HepG2 (cell line): Measurements from ENCODE around the gene ANKS4B. TPM values are rescaled to one million over a fixed set of nuclear protein-coding genes. Genes with fewer than 3 reads are reported as not detected.
A peak's percentile ranks its signal among the peaks of the same experiment; 100 is the strongest.

Source experiments
- ARHGAP35 ChIP-seq: sonication (generic); formaldehyde crosslinking; IDR thresholded peaks from 2 replicates; pipeline ENCODE4 v1.9.0; 2022; ENCODE audit warnings: mild to moderate bottlenecking, inconsistent platforms, moderate library complexity, missing genetic modification reagents, borderline replicate concordance
- DPF2 ChIP-seq: sonication (generic); formaldehyde crosslinking; IDR thresholded peaks from 2 replicates; pipeline ENCODE4 v1.4.0; 2020; ENCODE audit warnings: mild to moderate bottlenecking, low read depth, missing genetic modification reagents, borderline replicate concordance
- GATAD1 ChIP-seq: IDR thresholded peaks from 2 replicates; pipeline ENCODE4 v1.6.1; 2016; ENCODE audit warnings: missing genetic modification reagents, missing compliant biosample characterization
- GFI1 ChIP-seq: sonication (generic); formaldehyde crosslinking; IDR thresholded peaks from 2 replicates; pipeline ENCODE4 v1.5.0; 2020; ENCODE audit warnings: missing genetic modification reagents, mild to moderate bottlenecking, borderline replicate concordance
- PAF1 ChIP-seq: IDR thresholded peaks from 2 replicates; pipeline ENCODE4 v1.6.1; 2016; ENCODE audit warnings: missing genetic modification reagents, missing compliant biosample characterization
- RCOR2 ChIP-seq: IDR thresholded peaks from 2 replicates; pipeline ENCODE4 v1.6.1; 2016; ENCODE audit warnings: missing biosample characterization, missing genetic modification reagents
- RFX3 ChIP-seq: IDR thresholded peaks from 2 replicates; pipeline ENCODE4 v1.6.1; 2016; ENCODE audit warnings: missing biosample characterization, missing genetic modification reagents
- ZNF3 ChIP-seq: IDR thresholded peaks from 2 replicates; pipeline ENCODE4 v1.7.0; 2017; ENCODE audit warnings: inconsistent platforms
- ZNF33B ChIP-seq: sonication (generic); formaldehyde crosslinking; IDR thresholded peaks from 2 replicates; pipeline ENCODE4 v1.5.1; 2020; ENCODE audit warnings: mild to moderate bottlenecking, missing genetic modification reagents
- ZNF460 ChIP-seq: sonication (generic); formaldehyde crosslinking; IDR thresholded peaks from 2 replicates; pipeline ENCODE4 v1.5.1; 2020; ENCODE audit warnings: missing genetic modification reagents, mild to moderate bottlenecking, borderline replicate concordance
- ZNF746 ChIP-seq: sonication (generic); formaldehyde crosslinking; IDR thresholded peaks from 2 replicates; pipeline ENCODE4 v1.8.0; 2022; ENCODE audit warnings: mild to moderate bottlenecking, missing genetic modification reagents
- ZNF816 ChIP-seq: sonication (generic); formaldehyde crosslinking; IDR thresholded peaks from 2 replicates; pipeline ENCODE4 v1.8.0; 2022; ENCODE audit warnings: missing genetic modification reagents, mild to moderate bottlenecking, borderline replicate concordance
- ZSCAN9 ChIP-seq: IDR thresholded peaks from 2 replicates; pipeline ENCODE4 v1.6.1; 2016; ENCODE audit warnings: borderline replicate concordance
- polyA plus RNA-seq, 8 experiments: library from polyadenylated mRNA; depleted of rRNA in 3 of 8; stranded (reverse) in 7 of 8; unstranded in 1 of 8; fragments of >200 nt; fragmentation: Illumina TruSeq in 4 of 8; extraction: Trizol in 4 of 8; gene quantifications; 2 replicates each; pipeline versions ENCODE4 v1.2.1 to v1.2.3, GENCODE V29; 2011 to 2016; ENCODE audit warnings: low read depth in 4 of 8, missing spikeins in 1 of 8, mixed read lengths in 1 of 8; ENCODE audit not compliant: insufficient read depth in 1 of 8
- total RNA-seq, 5 experiments: library from RNA; depleted of rRNA; stranded (reverse); fragments of >200 nt; fragmentation: Illumina TruSeq; extraction: Trizol; gene quantifications; 2 replicates each; pipeline ENCODE4 v1.2.3, GENCODE V29; 2016; ENCODE audit warnings: low read depth in 1 of 5
- TF ChIP-seq, protein P1 (sequence below): sonication (generic); formaldehyde crosslinking; conservative IDR thresholded peaks from 2 replicates; pipeline ENCODE4 v1.4.0; 2020; ENCODE audit warnings: missing genetic modification reagents
- TF ChIP-seq, protein P2 (sequence below): sonication (generic); formaldehyde crosslinking; IDR thresholded peaks from 2 replicates; pipeline ENCODE4 v1.4.0; 2020; ENCODE audit warnings: missing genetic modification reagents
- TF ChIP-seq, protein P3 (sequence below): sonication (generic); formaldehyde crosslinking; IDR thresholded peaks from 2 replicates; pipeline ENCODE4 v1.8.1; 2022; ENCODE audit warnings: mild to moderate bottlenecking, missing genetic modification reagents
- TF ChIP-seq, protein P4 (sequence below): sonication (generic); formaldehyde crosslinking; conservative IDR thresholded peaks from 2 replicates; pipeline ENCODE4 v1.8.0; 2022; ENCODE audit warnings: low read depth, missing genetic modification reagents
- TF ChIP-seq, protein P5 (sequence below): sonication (generic); formaldehyde crosslinking; IDR thresholded peaks from 2 replicates; pipeline ENCODE4 v1.8.0; 2023; ENCODE audit warnings: mild to moderate bottlenecking, missing genetic modification reagents

The ANKS4B gene
- total and polyA plus RNA-seq, 2 of the 13 experiments (the other 11 are each of a cell fraction or from before 2014, with no cell fraction given) = 6.5 to 30.0 TPM

DNA sequence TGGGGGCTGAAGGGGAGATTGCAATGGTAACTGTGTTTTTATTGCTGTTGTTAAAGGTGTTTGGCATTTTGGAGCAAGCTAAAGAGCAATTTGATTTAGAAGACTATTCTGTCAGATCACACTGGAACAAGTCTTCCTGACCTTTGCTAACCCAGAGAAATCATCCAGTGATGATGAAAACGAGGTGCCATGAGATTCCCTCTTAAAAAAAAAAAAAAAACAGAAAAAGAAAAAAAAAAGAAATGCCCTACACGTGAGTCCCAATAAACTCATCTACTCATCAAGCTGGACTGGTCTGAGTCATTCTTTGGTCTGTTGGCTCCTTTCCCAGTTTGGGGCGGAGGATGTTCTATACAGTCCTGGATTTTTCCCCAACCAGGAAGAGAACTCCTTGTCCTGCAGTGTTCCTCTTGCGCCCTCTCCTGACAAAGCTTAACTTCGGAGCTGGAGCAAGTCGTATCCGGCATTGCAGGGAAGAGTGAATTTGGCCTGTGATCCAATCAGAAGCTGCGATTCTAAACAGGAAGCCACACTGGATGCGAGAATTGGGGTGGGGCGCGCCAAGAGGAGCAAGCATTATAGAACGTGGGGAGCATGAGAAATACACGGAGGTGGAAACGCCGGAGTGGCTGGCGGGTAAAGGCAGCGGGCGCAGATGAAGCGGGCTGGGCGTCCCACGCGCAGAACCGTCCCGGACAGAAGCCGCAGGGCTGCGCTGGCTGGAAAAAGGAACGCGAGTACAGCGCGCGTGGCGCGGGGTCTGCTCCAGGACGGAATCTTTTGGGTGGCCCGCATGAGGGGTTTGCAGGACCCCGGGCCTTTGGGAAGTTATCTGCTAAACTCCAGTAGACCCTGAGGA, 67.0 kb downstream of the ANKS4B start (continued):
- TF ChIP-seq ARHGAP35 = peak; percentile 42; the same call in 1 of the 2 replicates
- TF ChIP-seq ZNF746 (CRISPR knock-in tag) = peak; percentile 28; the same call in 1 of the 2 replicates
- no peak for TF ChIP-seq ZNF460
- peak; percentile 94 for TF ChIP-seq GATAD1 (CRISPR knock-in tag)
- peak; percentile 95; the same call in 1 of the 2 replicates for TF ChIP-seq ZSCAN9 (CRISPR knock-in tag)
- no peak for TF ChIP-seq ZNF3
- TF ChIP-seq RFX3 (CRISPR knock-in tag) = peak; percentile 43; the same call in 1 of the 2 replicates
- no peak for TF ChIP-seq PAF1 (CRISPR knock-in tag)
- TF ChIP-seq ZNF33B = peak; percentile 80; the same call in 1 of the 2 replicates
- TF ChIP-seq, protein P1, sequence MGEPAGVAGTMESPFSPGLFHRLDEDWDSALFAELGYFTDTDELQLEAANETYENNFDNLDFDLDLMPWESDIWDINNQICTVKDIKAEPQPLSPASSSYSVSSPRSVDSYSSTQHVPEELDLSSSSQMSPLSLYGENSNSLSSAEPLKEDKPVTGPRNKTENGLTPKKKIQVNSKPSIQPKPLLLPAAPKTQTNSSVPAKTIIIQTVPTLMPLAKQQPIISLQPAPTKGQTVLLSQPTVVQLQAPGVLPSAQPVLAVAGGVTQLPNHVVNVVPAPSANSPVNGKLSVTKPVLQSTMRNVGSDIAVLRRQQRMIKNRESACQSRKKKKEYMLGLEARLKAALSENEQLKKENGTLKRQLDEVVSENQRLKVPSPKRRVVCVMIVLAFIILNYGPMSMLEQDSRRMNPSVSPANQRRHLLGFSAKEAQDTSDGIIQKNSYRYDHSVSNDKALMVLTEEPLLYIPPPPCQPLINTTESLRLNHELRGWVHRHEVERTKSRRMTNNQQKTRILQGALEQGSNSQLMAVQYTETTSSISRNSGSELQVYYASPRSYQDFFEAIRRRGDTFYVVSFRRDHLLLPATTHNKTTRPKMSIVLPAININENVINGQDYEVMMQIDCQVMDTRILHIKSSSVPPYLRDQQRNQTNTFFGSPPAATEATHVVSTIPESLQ (CRISPR knock-in tag) = peak; percentile 91
- TF ChIP-seq, protein P2, sequence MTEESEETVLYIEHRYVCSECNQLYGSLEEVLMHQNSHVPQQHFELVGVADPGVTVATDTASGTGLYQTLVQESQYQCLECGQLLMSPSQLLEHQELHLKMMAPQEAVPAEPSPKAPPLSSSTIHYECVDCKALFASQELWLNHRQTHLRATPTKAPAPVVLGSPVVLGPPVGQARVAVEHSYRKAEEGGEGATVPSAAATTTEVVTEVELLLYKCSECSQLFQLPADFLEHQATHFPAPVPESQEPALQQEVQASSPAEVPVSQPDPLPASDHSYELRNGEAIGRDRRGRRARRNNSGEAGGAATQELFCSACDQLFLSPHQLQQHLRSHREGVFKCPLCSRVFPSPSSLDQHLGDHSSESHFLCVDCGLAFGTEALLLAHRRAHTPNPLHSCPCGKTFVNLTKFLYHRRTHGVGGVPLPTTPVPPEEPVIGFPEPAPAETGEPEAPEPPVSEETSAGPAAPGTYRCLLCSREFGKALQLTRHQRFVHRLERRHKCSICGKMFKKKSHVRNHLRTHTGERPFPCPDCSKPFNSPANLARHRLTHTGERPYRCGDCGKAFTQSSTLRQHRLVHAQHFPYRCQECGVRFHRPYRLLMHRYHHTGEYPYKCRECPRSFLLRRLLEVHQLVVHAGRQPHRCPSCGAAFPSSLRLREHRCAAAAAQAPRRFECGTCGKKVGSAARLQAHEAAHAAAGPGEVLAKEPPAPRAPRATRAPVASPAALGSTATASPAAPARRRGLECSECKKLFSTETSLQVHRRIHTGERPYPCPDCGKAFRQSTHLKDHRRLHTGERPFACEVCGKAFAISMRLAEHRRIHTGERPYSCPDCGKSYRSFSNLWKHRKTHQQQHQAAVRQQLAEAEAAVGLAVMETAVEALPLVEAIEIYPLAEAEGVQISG (CRISPR knock-in tag) = peak; percentile 68
- peak; percentile 56 for TF ChIP-seq GFI1 (CRISPR knock-in tag)
- TF ChIP-seq, protein P3, sequence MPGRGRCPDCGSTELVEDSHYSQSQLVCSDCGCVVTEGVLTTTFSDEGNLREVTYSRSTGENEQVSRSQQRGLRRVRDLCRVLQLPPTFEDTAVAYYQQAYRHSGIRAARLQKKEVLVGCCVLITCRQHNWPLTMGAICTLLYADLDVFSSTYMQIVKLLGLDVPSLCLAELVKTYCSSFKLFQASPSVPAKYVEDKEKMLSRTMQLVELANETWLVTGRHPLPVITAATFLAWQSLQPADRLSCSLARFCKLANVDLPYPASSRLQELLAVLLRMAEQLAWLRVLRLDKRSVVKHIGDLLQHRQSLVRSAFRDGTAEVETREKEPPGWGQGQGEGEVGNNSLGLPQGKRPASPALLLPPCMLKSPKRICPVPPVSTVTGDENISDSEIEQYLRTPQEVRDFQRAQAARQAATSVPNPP (CRISPR knock-in tag) = peak; percentile 83; the same call in 1 of the 2 replicates
- peak; percentile 91 for TF ChIP-seq RCOR2 (CRISPR knock-in tag)
- TF ChIP-seq, protein P4, sequence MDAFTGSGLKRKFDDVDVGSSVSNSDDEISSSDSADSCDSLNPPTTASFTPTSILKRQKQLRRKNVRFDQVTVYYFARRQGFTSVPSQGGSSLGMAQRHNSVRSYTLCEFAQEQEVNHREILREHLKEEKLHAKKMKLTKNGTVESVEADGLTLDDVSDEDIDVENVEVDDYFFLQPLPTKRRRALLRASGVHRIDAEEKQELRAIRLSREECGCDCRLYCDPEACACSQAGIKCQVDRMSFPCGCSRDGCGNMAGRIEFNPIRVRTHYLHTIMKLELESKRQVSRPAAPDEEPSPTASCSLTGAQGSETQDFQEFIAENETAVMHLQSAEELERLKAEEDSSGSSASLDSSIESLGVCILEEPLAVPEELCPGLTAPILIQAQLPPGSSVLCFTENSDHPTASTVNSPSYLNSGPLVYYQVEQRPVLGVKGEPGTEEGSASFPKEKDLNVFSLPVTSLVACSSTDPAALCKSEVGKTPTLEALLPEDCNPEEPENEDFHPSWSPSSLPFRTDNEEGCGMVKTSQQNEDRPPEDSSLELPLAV = no peak
- TF ChIP-seq ZNF816 (CRISPR knock-in tag) = no peak
- TF ChIP-seq, protein P5, sequence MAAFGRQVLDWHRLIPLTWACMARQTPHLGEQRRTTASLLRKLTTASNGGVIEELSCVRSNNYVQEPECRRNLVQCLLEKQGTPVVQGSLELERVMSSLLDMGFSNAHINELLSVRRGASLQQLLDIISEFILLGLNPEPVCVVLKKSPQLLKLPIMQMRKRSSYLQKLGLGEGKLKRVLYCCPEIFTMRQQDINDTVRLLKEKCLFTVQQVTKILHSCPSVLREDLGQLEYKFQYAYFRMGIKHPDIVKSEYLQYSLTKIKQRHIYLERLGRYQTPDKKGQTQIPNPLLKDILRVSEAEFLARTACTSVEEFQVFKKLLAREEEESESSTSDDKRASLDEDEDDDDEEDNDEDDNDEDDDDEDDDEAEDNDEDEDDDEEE (CRISPR knock-in tag) = peak; percentile 84
- TF ChIP-seq DPF2 (CRISPR knock-in tag) = no peak
